Astrocyte (in vitro differentiated cells and primary cell): ENCODE measurements around the gene RAD17.

Source experiments
- CTCF ChIP-seq: IDR thresholded peaks from 2 replicates; pipeline ENCODE4 v1.5.1; 2011; ENCODE audit warnings: low read depth, mild to moderate bottlenecking, inconsistent platforms, low read length, moderate library complexity; ENCODE audit not compliant: insufficient read depth
- EZH2 ChIP-seq: IDR thresholded peaks from 2 replicates; pipeline ENCODE4 v1.6.1; 2012; ENCODE audit warnings: mild to moderate bottlenecking, low read length, inconsistent platforms; ENCODE audit not compliant: insufficient read depth

- TF ChIP-seq CTCF (no peak), EZH2 (no peak)
Observed at GRCh38 chr5:69343083-69343482, 26.5 kb upstream of the RAD17 start.
